ENCODE data around the gene KCP.
A peak's percentile ranks its signal among the peaks of the same experiment; 100 is the strongest.

The KCP gene

DNA sequence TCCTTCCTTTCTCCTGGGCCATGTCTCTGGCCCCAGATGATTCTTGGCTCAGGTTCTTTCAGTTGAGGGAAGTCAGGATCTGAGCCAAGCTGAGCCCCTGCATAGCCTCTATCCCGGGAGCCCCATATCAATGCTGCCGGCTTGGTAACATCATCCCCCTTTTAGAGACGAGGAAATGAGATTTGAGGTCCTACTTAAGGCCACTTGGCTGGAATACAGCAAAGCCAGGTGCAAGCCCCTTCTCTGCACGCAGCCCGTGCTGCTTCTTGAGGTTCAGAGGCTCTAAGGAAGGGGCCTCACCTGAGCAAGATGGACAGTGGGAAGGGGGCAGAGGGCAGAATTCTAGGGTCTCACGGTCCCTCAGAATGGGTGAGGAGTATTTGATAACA lies 24.8 kb upstream of the KCP start:
- no peak overlapping the region for H2AFZ ChIP-seq (ENCODE audit: low read length)
- peaks cover 6% of the 10 kb centered on the region for H3K27me3 ChIP-seq (ENCODE audit: insufficient read depth, low read length, poor library complexity, severe bottlenecking)
- H3K4me1 ChIP-seq (ENCODE audit: insufficient read depth, low read length, poor library complexity, severe bottlenecking) = peaks cover 39% of the 10 kb centered on the region
- no peaks in the 10 kb centered on the region for H4K20me1 ChIP-seq (ENCODE audit: insufficient read depth, low read length, poor library complexity, severe bottlenecking)
- no peaks in the 10 kb centered on the region for H3K9me3 ChIP-seq (ENCODE audit: insufficient read depth, low read depth, low read length)
- no peaks in the 10 kb centered on the region for H3K9me2 ChIP-seq (replicated peaks; ENCODE audit: low read depth, low read length)
- no peak for TF ChIP-seq EZH2phosphoT487 (IDR thresholded peaks at IDR 0.05; ENCODE audit: borderline replicate concordance)
- TF ChIP-seq, protein P1, sequence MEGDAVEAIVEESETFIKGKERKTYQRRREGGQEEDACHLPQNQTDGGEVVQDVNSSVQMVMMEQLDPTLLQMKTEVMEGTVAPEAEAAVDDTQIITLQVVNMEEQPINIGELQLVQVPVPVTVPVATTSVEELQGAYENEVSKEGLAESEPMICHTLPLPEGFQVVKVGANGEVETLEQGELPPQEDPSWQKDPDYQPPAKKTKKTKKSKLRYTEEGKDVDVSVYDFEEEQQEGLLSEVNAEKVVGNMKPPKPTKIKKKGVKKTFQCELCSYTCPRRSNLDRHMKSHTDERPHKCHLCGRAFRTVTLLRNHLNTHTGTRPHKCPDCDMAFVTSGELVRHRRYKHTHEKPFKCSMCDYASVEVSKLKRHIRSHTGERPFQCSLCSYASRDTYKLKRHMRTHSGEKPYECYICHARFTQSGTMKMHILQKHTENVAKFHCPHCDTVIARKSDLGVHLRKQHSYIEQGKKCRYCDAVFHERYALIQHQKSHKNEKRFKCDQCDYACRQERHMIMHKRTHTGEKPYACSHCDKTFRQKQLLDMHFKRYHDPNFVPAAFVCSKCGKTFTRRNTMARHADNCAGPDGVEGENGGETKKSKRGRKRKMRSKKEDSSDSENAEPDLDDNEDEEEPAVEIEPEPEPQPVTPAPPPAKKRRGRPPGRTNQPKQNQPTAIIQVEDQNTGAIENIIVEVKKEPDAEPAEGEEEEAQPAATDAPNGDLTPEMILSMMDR (conservative IDR thresholded peaks at IDR 0.05; ENCODE audit: low read length) = no peak
- H3K4me2 ChIP-seq (ENCODE audit: low read depth, low read length, poor library complexity, severe bottlenecking) = no peak overlapping the region
- H3F3A ChIP-seq (ENCODE audit: low read depth) = peaks cover 3% of the 10 kb centered on the region; the same call in 1 of the 2 replicates
- H3K9ac ChIP-seq (ENCODE audit: low read depth, low read length, poor library complexity, severe bottlenecking) = no peak overlapping the region
- H3K4me3 ChIP-seq (ENCODE audit: low read length, poor library complexity, severe bottlenecking) = no peak overlapping the region
- H3K79me2 ChIP-seq (ENCODE audit: insufficient read depth, low read length) = peaks cover 56% of the 10 kb centered on the region
- H3K36me3 ChIP-seq (ENCODE audit: insufficient read depth, low read length) = no peaks in the 10 kb centered on the region

- Histone ChIP-seq H3K4me2 (ENCODE audit: low read depth, low read length, poor library complexity, severe bottlenecking) (no peak overlapping the region), H2AFZ (ENCODE audit: low read length) (no peak overlapping the region), H3K27me3 (ENCODE audit: insufficient read depth, low read length, poor library complexity, severe bottlenecking) (peaks cover 6% of the 10 kb centered on the region), H3K9ac (ENCODE audit: low read depth, low read length, poor library complexity, severe bottlenecking) (no peak overlapping the region), H3K79me2 (ENCODE audit: insufficient read depth, low read length) (peaks cover 54% of the 10 kb centered on the region), H3K9me2 (replicated peaks; ENCODE audit: low read depth, low read length) (no peaks in the 10 kb centered on the region), H3K4me3 (ENCODE audit: low read length, poor library complexity, severe bottlenecking) (no peak overlapping the region), H4K20me1 (ENCODE audit: insufficient read depth, low read length, poor library complexity, severe bottlenecking) (no peaks in the 10 kb centered on the region), H3K36me3 (ENCODE audit: insufficient read depth, low read length) (no peaks in the 10 kb centered on the region), H3F3A (ENCODE audit: low read depth) (no peaks in the 10 kb centered on the region), H3K9me3 (ENCODE audit: insufficient read depth, low read depth, low read length) (no peaks in the 10 kb centered on the region), H3K4me1 (ENCODE audit: insufficient read depth, low read length, poor library complexity, severe bottlenecking) (peaks cover 39% of the 10 kb centered on the region)
- TF ChIP-seq, protein P1 (conservative IDR thresholded peaks at IDR 0.05; ENCODE audit: low read length) = no peak
- TF ChIP-seq EZH2phosphoT487 (IDR thresholded peaks at IDR 0.05; ENCODE audit: borderline replicate concordance) = no peak
These were observed 24.1 kb upstream of the KCP start for GRCh38 chr7:128934361-128935341.

- peaks cover 39% of the 10 kb centered on the region for H3K4me1 ChIP-seq (ENCODE audit: insufficient read depth, low read length, poor library complexity, severe bottlenecking)
- H3K9ac ChIP-seq (ENCODE audit: low read depth, low read length, poor library complexity, severe bottlenecking) = peak overlapping the region; percentile 79
- no peaks in the 10 kb centered on the region for H3K9me2 ChIP-seq (replicated peaks; ENCODE audit: low read depth, low read length)
- H3F3A ChIP-seq (ENCODE audit: low read depth) = no peaks in the 10 kb centered on the region
- no peaks in the 10 kb centered on the region for H4K20me1 ChIP-seq (ENCODE audit: insufficient read depth, low read length, poor library complexity, severe bottlenecking)
- peaks cover 3% of the 10 kb centered on the region for H3K27me3 ChIP-seq (ENCODE audit: insufficient read depth, low read length, poor library complexity, severe bottlenecking)
- peaks cover 42% of the 10 kb centered on the region for H3K79me2 ChIP-seq (ENCODE audit: insufficient read depth, low read length)
- H3K4me3 ChIP-seq (ENCODE audit: low read length, poor library complexity, severe bottlenecking) = peak overlapping the region; percentile 77
- TF ChIP-seq EZH2phosphoT487 (IDR thresholded peaks at IDR 0.05; ENCODE audit: borderline replicate concordance) = no peak
- TF ChIP-seq, protein P1 (conservative IDR thresholded peaks at IDR 0.05; ENCODE audit: low read length) = no peak
- no peaks in the 10 kb centered on the region for H3K9me3 ChIP-seq (ENCODE audit: insufficient read depth, low read depth, low read length)
- peak overlapping the region; percentile 51; the same call in 1 of the 2 replicates for H2AFZ ChIP-seq (ENCODE audit: low read length)
- no peaks in the 10 kb centered on the region for H3K36me3 ChIP-seq (ENCODE audit: insufficient read depth, low read length)
- peak overlapping the region; percentile 83 for H3K4me2 ChIP-seq (ENCODE audit: low read depth, low read length, poor library complexity, severe bottlenecking)
These were observed 22.8 kb upstream of the KCP start for GRCh38 chr7:128933180-128933891.
